SIG-M5 treated with dmso at 0.1 percent for 504 hours (cell line): ENCODE data around the gene CLVS2.
A peak's percentile ranks its signal among the peaks of the same experiment; 100 is the strongest.

ENCODE experiments used
- DNase-seq: peaks from one replicate; lab custom pipeline; 2025; ENCODE audit not compliant: unreplicated experiment; lab: John Stamatoyannopoulos, UW

CLVS2 gene, protein sequence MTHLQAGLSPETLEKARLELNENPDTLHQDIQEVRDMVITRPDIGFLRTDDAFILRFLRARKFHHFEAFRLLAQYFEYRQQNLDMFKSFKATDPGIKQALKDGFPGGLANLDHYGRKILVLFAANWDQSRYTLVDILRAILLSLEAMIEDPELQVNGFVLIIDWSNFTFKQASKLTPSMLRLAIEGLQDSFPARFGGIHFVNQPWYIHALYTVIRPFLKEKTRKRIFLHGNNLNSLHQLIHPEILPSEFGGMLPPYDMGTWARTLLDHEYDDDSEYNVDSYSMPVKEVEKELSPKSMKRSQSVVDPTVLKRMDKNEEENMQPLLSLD

DNA sequence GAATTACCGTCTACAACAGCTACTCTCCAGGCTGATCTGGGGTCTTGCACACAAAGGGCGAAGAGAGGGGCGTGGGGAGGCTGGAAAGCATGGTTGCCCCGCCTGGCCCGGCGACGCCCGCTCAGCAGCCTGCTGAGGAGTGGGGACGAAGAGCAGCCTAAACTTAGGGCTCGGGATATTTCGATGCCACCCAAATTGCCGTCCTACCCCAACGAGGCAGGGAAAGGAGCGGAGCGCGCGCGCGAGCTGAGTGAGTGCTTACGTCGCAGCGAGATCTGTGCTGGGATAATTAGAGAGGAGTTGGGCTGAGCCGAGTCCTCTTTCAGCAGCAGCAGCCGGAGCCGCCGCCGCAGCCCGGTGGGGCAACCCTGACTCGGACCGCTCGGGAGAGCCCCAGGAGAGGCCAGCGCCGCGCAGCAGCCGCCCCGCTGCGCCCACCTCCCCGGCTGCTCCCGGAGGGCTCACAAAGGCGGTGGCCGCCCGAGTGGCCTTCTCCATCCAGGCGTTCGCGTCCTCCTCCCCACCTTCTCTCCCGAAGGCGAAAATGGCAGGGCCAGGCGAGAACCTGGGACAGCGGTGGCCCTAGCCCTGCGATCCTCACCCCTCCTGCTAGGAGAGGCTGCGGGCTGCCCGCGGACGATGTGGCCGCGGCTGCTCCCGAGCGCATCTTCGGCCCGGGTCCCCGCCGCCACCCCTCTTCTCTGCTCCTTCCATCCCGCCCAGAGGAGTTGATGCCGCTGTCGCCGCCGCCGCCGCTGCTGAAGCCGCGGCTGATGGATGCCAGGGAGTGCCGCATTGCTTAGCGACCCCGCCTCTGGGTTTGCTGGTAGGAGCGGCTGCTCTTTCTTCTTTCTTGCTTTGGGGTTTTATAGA lies at the start of gene CLVS2:
CLVS2 (plus strand) TSS at position 315 of the 873 bp plus-strand sequence. CDS start 1,543 bp downstream, outside the sequence.
- no peak for DNase-seq

DNA sequence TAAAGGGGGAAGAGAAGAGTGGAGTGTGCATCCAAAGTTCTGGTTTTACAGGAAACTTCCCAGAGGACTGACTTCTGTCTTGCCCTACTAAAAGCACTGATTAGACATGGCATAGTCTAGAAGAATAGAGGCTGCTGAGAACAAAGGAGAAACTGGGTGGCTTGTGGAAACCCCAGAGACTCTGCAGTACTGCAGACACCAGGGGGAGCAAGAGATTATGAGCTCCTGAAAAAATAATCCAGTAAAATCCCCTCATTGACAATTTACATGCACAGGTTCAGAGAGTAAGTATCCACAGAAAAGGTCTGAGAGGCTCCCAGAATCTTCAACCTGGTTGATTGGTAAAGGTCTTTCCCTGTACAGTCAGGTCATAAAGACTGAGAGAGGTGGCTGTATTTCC lies 48.7 kb upstream of the CLVS2 start:
- DNase-seq: peak; percentile 0

DNA sequence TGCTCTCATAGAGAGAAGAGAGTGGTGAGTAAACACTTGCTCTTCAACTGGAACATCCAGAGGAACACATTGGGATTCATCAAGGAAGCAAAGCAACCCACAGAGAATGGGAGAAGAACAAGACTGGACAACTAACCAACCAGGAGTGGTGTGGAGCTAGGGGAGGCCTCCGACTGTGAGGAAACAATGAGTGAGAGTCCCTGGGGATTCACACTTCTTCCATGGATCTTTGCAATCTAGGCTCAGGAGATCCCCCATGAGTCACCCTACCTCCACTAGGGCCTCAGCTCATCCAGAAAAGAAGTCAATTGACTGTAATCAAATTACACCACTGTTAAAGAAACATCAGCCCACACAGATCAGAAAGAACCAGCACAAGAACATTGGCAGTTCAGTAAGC lies 42.3 kb upstream of the CLVS2 start:
- DNase-seq: no peak

DNA sequence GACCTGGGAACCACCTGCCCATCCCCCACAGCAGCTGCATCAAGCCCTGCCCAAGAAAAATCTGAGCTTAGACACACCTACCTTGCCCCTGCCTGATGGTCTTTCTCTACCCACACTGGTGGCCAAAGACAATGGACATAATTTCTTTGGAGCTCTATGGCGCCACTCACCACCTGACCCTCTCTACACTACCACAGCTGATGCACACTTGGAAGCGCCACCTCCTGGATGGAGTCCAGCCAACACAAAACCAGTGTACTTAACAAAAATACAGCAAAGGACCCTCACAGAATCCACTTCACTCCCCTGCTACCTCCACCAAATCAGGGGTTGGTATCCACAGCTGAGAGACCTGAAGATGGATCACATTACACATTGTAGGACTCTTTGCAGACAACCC lies 39.7 kb upstream of the CLVS2 start:
- DNase-seq: no peak

DNA sequence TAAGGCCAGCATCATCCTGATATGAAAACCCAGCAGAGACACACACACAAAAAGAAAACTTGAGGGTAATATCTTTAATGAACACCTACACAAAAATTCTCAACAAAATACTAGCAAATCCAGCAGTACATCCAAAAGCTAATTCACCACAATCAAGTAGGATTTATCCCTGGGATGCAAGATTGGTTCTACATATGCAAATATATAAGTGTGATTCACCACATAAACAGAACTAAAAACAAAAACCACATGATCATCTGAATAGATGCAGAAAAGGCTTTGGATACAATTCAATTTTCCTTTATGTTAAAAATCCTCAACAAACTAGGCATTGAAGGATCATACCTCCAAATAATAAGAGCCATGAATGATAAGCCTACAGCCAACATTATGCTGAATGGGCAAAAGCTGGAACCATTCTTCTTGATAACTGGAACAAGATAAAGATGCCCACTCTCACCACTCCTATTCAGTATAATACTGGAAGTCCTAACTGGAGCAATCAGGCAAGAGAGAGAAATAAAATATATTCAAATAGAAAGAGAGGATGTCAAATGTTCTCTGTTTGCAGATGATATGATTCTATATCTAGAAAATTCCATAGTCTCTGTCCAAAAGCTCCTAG lies 33.9 kb upstream of the CLVS2 start:
- DNase-seq: no peak

DNA sequence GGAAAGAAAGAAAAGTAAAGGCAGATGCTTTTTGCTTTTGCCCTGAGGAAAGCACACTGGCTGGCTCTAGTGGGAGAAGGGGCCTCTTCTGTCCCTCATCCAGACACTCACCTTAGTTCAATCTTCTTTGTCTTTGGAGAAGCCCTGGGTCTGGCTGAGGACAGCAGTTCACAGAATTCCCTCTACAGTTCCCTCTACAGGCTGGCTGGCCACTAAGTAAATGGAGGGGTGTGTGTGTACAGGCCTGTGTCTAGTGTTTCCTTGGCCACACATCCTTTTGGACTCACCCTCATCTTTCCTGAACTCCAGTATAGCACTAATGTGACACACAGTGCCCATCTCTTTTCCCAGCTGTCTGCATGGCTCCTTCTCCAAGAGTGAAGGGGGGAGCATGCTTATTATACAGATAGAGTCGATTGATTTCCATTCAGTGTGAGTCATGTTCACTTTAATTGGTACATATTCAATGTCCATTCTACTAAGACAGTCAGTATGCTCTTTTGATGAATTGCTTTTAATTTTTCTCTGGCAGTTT lies 26.0 kb upstream of the CLVS2 start:
- DNase-seq: no peak

DNA sequence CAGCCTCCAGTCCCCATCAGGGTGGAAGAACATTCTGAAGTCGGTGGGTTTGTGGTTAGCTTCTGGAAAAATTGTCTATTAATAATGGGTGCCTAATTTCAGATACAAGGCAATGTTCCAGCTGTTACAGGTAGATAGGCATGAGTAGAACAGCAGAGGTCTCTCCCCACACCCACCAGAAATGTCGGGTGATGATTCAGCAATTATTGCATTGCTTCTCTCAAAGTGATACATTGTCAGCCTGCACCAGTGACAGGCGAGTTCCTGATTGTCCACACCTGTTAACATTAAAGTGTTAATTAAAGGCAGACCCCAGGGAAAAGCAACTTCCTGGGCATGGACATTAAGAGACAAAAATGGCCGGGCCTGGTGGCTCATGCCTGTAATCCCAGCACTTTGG lies 18.9 kb upstream of the CLVS2 start:
- no peak for DNase-seq

DNA sequence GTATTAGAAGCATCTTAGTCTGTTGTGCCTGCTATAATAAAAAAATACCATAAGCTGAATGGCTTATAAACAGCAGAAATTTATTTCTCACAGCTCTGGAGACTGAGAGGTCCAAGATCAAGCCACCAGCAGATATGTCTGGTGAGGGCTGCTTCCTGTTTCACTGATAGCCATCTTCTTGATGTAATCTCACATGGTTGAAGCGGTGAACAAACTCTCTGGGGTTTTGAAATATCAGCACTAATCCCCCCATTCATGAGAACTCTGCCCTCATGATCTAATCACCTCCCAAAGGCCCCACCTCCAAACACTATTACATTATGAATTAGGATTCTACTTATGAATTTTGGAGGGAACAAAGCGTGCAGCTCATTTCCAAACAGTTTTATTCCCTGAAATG lies 11.6 kb upstream of the CLVS2 start:
- DNase-seq: no peak

DNA sequence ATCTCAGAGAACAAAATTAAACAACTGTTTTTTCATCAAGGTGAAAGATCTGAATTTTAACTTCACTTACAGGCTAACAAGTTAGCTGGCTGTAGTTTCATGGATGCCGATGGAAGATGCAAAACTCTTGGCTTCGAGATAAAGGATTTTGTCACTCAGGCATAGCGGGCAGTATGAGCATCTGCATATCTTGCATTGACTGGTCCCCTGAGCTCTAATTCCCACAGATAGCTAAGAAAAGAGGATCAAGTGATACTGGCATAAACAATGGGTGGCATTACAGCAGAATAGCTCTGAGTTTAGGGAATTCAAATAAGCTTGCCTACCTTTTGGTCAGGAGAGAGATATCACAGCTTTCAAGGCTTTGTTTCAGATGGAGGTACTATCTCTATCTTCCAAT lies 1.8 kb upstream of the CLVS2 start:
- DNase-seq: no peak

DNA sequence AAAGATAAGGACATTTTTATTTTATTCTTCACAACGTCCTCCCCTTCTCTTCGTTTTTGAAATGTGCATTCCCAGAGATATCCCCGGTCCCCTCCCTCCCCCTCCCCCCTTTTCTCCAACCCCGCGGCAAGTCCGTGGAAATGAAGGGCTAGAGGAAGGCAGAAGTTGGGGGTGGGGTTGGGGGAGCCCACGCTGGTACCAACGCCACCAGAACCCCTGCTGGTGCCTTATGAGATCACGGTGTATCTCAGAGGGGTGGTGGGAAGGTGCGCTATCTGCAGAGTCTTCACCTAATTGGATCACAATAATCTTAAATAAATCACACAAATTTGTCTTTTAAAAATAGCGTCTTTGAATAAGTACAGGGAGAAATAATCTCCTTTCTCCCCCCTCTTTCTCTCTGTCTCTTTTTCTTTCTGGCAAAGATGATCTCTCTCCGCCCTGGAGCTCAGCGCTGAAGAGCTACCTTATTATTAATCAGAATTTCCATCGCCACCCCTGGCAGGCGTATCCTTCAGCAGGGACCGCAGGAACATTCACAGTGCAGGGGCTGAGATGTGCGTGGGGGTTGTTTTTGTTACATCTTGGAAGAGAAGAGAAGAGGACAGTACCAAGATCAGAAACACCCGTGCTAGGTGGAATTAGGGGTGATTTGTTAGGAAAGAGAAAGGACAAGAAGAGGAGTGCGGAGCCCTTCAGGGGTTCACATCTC lies 915 bp downstream of the CLVS2 start:
- DNase-seq: no peak

DNA sequence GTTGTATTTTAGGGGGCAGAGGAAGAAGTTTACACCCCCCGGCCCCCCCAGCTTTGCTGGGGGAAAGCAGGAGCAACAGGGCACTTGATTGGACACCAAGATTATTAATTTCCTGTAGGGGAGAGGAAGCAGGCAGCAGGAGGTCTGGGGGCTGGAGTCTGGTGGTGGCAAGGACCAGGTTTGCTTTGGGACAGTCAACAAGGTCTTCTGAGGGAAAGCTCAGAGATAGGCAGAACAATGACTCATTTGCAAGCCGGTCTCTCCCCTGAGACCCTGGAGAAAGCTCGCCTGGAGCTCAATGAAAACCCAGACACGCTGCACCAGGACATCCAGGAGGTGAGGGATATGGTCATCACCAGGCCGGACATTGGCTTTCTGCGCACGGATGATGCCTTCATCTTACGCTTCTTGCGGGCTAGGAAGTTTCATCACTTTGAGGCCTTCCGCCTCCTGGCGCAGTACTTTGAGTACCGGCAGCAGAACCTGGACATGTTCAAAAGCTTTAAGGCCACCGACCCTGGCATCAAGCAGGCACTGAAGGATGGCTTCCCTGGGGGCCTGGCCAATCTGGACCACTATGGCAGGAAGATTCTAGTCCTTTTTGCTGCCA lies 1.6 kb downstream of the CLVS2 start:
- no peak for DNase-seq

DNA sequence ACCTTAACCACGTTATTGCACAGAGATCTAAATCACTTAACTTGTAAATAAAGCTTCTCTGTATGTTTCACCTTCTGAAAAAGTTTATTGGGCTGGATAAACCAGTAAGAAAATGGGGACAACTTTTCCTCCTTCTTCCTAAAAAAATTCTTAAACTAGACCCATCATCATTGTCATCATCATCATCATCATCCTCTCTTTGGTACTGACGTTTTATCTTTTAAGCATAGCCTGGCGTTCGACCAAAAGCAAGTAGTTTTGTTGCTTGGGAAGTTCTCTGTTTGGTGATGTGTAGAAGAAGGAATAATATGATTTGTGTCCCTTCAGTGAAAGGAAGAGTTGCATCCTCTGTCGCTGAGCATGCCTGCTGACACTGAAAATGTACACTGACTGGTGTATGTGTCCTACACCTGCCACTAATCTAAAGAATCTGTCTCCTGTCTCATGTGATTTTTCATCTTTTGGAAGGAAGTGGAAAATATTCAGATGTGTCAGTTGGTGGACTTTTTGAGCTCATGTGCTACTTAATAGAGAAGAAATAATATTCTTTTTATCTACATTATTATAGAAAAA lies 2.5 kb downstream of the CLVS2 start:
- DNase-seq: no peak

DNA sequence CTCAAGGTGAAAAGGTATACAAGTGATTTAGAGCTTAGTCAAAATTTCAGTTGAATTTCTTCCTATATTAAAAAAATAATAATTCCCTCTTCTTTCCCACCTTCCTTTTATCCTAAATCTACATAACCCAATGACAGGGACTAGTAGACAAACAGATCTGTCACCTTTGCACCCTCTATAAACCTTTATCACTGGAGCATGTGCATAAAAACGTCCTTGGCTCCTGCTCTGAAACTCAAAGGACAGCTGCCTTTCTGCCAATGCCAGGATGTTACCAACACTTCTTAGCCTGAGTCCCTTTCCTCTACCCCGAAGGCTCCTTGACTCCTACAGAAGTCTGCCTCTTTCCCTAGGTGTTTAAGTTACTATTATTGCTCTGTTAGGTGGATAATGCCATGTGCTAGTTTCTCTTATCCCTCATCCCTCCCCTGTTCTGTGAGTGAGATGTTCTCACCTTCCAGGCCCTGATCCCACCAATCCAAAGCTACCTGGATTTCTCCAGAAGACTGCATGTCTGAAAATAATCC lies 4.3 kb downstream of the CLVS2 start:
- DNase-seq: no peak

DNA sequence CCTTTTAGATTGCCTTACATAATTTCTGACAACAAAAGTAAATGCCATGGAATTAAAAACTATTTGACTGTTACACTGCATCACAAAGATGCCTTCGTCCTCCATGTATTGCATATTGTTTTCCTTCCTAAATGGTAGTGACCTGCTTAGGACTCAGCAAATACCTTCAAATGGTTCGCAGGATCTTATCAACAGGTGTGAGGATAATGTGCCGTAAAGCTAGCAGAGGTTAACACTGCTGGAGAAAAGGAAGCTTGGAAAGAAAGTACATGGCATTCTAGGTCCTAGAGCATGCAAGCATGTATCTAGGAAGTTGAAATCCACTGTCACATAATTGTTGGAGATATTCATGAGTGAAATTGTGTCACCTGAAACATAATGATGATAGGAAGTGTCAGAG lies 5.5 kb downstream of the CLVS2 start:
- DNase-seq: no peak

DNA sequence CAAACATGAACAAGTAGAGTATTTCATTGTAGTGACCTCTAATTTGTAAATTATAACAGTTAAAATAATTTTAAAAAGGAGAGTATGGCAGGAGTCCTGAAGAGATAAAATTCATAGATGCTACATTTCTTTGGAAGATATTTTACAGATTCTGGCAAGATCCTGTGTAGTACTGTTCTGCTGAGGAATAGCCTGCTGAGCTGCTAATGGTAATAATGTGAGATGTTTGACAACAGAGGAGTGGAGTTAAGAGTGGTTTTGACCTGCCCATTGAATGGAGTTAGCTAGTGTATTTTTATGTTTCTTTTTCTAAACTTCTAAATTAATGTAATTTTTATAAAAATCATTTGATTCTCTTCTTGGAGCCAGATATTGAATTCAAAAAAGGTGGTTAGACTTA lies 11.8 kb downstream of the CLVS2 start:
- DNase-seq: no peak

DNA sequence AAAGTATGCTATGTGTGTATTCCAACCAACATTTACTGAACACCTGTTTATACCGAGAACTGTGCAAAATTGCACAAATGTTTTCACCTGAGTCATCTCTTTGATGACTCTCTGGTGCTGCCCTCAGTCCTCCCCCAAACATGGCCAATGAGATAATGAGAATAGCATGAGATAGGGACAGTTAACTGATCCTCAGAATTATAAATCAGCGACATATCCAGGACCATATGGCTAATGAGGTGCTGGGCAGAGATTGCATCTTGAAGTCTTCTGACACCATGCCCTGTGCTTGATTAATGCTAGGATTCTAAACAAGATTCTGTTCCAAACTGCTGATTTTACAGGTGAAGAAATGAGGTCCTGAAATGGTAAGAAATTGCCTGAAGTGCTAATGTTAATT lies 13.0 kb downstream of the CLVS2 start:
- DNase-seq: no peak

DNA sequence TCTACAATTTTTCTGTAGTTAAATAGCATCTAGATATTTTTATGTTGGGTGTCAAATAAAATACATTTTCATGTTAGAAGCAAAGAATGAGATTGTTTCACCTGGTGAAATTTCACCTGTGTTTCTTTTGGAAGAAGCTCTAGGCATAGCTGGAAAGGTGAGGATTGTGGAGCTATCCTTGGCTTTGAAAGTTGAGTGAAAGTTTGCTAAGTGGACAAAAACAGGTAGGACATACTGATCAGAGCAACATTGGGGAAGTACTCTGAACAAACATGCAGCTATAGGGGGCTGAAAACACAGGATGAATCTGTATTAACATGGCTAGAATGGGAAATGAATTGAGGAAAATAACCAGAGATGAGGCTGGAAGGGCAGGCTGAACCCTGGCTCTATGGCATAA lies 18.8 kb downstream of the CLVS2 start:
- DNase-seq: no peak

DNA sequence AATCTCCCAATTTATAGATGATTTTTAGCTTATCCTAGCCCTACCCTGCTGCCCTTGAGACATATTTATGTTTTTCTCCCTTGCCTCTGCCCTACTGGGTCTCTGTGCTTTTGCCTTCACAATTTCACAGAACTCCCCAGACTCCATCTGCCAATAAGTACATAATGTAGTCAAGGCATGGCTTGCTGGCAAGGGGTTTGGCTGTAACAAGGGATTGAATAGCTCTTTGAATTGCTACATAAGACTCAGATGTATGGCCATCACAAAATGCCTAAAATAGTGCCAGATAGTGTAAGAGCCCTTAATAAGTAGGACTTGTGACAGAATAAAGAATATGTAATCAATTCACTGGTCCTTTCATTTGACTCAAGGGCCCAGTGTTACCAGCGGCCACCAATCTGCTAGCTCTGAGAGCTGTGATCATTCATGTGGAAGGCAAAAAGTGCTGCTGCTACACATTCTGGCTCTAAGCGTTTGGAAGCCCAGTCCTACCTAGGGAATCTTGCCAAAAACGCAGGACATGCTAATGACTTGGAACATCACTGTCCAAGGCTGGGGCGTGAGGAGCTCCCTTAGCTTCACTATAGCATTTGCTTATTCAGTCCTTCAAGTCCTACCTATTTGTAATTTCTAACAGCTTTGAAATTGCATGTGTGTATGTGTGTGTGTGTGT lies 20.5 kb downstream of the CLVS2 start:
- no peak for DNase-seq

DNA sequence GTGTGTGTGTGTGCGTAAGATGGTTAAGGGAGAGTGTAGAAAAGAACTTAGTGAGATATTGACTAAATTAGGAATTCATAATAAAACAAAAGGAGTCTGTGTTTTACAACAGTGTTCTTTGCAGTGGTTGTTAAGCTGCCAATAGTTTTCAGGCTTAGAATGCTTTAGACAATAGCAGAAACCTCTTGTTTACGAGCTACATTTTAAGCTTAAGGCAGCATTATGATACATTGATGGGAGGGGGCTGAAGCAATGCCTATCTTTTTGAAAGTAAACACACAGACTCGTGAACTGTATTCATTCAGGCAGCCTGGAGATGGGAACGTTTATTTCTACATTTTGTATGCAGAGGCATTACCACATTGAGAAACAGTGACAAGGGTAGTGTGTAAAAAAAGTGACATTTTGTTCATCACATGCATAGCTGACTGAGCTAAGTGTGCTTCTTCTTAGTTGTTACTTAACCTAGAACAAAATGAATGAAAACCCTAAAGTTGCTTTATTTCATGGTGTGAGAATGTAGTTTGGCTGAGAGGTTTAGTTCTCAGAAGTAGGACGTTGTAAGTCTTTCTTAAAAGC lies 21.2 kb downstream of the CLVS2 start:
- no peak for DNase-seq
